ENCODE measurements around the gene KCNT2.
"Not testable (repeated sequence)": the region's sequence is repeated elsewhere in the genome, so short reads cannot be mapped to it uniquely, and the experiment has no call there.

Gene KCNT2

DNA sequence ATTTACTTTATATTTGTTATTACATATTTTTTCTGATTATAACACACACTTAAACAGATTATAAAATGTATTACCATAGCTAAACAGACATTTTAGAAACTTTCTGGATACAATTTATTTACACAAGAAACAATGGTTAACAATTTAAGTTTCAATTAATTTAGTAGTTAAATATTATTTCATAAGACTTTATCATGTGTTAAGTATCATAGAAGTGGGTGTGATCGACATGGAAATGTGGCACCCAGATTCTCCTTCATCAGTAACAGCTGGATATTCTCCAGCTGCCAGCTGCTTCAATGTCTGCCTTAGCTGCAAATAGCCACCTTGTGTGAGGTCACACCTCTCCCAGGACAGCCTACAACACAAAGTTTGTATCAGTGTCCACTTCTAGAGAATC lies 97.8 kb downstream of the KCNT2 start:
- no peak for DNase-seq

DNA sequence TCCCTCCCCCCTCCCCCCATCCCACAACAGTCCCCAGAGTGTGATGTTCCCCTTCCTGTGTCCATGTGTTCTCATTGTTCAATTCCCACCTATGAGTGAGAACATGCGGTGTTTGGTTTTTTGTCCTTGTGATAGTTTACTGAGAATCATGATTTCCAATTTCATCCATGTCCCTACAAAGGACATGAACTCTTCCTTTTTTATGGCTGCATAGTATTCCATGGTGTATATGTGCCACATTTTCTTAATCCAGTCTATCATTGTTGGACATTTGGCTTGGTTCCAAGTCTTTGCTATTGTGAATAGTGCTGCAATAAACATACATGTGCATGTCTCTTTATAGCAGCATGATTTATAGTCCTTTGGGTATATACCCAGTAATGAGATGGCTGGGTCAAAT lies 104.0 kb downstream of the KCNT2 start:
- not testable (repeated sequence) for DNase-seq

DNA sequence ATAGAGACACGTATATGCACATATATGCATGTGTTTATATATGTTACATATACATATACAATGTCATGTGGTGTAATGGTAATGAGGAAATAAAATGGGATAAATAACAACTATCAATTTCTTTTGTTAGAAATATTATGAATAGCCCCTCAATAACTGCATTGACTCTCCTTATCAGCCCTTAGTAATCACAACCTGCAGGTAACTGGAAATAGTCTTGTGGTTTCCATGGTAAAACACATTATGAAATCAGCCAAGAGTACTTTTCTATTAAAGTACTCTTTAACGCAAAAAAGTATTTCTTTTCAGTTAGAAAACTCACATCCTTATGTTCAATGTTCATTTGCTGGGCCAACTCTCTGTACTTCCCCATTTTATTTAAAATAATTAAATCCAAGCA lies 105.8 kb downstream of the KCNT2 start:
- no peak for DNase-seq

DNA sequence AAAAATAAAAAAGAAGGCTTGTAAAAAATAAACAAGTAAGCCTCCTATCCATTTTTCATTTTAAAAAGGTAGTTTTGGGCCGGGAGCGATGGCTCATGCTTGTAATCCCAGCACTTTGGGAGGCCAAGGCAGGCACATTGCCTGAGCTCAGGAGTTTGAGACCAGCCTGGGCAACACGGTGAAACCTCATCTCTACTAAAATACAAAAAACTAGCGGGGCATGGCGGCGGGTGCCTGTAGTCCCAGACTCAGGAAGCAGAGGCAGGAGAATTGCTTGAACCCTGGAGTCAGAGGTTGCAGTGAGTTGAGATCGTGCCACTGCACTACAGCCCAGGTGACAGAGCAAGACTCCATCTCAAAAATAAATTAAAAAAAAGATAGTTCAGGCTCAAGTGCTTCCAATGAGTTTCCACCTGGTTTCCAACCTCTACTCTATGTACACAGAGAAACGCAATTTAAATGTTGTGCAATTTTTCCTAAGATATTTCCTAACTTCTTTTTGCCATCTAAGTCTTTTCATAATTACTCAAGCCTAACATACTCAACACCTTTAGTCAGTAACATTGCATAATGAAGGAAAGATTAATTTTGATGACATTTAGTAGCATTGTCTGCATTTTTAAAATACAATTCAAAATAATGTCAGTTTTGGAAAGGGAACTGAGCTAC lies 106.3 kb downstream of the KCNT2 start:
- no peak for DNase-seq

DNA sequence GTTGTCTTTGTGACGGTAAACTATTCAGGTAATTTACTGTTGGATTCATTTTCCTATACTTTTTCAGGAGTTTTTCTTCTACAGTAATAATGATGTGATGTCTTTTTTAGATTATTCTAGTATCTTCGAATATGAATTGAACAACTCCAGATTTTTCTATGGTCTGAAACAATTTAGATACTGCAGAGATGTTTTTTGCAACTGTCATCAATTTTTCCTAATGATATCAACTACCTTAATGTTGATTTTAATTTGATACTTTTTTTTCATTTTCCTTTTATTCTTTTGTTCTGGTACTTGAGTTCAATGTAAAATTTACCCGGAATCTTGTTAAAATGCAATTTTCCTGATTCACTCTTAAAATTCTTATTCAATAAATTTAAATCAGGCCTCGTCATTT lies 110.4 kb downstream of the KCNT2 start:
- no peak for DNase-seq

DNA sequence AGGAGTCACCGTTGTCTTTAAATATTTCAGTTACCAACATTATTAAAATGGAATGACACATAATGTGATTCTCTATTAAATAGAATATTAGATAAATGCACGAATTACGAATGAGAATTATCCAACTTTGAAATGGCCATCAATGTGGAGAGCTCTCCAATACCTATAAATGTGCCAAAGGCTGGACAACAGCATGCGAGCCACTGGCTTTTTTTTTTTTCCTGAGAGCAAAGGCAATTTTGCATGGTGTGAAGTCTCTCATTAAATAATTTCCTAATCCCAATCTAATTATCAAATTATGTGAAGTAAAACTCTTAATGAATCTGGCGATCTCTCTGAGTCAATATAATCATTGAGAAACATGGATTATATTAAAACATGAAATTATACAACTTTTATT lies 113.5 kb downstream of the KCNT2 start:
- DNase-seq = no peak

DNA sequence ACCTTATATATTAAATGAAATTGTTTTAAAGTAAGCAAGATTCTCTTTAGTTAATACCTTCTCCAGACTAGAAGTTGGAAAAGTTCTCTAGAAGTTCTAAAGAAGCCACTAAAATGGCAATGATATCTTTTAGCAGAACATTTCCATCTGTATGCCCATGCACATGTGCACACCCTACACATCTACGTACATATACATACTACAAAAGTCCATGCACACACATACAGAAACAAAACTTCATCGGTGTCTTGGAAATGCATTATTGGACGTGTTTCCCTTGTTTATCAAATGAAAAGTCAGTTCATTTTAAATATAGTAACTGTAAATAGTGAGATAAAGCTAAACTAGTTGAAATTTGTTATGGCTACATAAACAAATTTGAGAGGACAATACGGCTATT lies 114.4 kb downstream of the KCNT2 start:
- no peak for DNase-seq

DNA sequence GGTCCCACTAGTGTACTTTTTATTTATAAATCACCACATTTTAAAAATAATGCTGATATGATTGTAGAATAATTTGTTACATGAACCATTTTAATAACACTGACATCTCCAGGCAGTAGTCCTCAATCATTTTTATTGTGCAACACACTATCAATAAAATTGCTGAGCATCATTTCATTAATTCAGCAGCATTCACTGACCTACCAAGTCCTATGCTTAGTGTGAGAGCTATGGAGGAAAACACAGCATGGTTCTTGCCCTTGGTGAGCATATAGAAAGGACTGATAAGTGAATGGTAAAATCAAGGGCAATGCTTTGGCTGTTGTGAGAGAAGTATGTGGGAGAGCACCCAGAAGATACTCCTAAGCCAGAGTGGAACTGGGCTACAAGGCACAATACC lies 119.7 kb downstream of the KCNT2 start:
- DNase-seq = no peak

DNA sequence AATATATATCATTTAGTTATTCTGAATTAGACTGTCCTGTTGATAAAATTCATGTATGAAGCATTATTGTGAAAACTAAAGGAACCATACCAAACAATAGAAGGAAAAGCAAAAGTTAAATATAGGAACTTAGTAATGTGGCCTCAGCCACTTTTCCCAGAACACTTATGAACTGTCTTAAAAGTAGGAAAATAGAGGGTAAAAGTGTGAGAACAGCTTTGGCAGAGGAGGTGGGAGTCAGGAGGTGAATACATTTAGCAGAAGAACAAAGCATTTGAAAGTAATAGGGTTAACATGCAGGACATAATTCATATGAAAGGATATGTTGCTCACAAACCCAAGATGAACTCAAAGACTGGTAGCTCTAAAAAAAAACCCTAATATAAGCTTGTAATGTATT lies 121.9 kb downstream of the KCNT2 start:
- DNase-seq = no peak

DNA sequence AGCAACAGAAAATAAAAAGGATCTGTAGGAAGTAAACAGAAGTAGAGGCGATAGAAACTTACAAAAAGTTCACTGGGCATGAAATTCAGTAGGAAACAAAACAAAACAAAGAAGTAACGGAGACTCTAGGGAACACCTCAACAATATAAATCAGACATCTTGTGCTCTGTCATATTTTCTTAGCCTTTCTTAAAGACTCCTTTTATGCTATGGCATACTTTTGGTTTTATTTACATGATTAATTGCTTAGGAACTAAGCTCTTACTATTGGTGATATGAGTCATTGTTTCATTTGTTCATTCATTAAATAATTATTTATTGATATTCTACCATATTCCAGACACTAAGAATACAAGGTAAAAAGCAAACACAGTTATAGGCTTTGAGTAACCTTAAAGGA lies 126.6 kb downstream of the KCNT2 start:
- DNase-seq = no peak

DNA sequence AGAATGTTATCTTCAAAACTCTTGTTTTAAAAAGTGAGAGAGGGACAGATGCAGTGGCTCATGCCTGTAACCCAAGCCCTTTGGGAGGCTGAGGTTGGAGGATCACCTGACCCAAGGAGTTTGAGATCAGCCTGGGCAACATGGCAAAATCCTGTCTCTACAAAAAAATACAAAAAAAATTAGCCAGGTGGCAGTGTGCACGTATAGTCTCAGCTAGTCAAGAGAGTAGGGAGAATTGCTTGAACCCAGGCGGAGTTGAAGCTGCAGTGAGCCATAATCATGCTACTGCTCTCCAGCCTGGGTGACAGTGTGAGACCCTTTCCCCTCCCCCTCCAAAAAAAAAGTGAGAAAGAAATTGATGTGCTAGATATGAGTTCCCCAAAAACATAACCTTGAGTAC lies 131.0 kb downstream of the KCNT2 start:
- DNase-seq = no peak

DNA sequence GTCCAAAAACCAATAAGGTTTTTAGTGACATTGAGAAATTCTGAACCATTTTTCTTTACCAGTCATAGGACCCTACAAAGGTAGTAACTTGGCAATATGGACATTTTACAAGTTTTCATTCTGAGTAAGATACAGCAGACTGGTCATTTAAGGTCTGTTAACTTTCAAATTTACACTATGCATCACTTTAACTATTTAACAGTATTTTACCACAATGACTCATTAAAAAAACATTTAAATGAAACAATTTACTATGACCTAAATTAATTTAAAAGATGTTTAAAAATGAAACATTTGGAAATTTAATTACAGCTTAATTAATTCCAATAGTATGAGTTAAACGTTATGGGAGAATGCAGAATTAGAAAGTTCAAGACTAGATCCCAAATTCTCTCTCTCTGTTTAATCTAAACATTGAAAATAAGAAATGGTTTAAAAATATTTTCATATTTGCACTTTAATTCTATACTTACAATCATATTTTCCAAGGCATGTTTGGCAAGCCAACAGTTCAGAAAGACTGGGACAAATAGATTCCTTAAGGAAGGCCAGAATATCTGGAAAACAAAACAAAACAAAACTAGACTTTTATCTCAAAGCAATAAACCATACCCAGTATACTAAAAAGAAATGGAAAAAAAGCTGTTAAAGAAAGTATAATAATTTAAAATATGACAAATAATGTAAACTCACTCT lies 140.9 kb downstream of the KCNT2 start:
- no peak for DNase-seq

DNA sequence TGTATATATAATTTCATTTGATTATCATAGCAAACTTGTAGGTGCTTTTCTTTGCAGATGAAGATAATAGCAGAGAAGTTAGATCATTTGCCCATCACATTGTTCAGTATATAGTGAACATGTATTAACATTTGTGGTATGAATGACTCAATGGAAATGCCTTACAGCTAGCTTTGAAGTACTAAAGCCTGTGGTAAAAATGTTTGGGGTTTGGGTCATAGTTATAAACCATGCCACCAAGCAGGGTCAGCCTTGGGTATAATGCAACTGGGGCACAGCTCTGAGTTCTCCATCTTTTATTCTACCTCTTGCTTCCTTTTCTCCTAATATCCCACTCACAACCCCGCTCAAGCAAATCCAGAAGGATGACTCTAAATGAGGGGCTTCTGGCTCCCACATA lies 141.6 kb downstream of the KCNT2 start:
- no peak for DNase-seq

DNA sequence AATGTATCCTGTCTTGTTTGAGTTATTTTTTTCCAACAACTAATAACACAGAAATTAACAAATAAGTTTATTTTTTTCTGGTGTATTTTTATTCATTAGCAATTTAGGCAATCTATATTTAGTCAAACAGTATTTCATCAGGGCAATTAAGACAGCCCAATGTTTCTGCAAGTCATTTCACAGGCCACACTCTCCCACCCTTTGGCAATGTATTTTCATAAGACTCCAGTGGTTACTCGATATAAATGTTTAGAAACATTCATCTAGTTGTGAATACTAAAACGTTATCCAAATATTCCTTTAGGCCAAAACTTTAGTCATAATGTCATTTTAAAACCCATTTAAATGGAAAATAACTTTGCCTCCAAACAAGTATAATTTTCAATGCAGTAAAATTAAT lies 142.1 kb downstream of the KCNT2 start:
- no peak for DNase-seq

DNA sequence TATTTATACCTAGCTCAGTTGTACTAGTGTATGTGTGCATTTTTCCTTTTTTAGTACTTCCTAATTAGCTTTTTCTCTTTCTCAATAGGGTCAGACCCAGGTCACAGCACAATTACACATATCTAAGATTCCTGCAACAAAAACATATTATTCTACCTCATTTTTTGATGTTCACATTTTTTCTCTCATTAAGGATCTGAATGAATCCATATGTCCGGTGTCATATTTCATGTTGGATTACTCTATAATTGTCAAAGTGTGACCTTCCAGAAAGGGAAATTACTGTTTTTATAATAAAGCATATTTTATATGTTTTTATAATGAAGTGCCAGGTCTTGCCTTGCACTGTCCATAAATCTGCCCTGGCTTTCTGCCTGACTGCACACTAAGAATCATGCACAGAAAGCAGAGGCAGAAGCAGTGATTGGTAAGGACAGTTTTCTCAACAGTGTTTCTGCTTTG lies 143.7 kb downstream of the KCNT2 start:
- no peak for DNase-seq

DNA sequence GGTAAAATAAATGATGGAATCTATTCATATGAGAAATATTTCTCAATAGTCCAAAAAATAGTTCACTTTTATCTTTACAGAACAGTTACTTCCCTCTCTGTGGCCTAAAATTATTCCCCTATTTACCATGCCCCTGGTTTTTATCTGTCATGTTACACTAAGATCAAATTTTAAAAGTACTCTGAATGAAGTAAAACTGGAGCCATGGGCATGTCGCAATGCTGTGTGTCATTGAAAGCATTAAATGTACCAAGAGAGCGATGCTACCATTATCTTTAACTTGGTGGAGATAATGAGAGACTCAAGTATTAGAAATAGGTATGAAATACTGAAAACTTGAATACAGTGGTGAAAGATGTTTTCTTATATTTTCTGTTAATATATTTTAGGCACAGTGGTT lies 146.2 kb downstream of the KCNT2 start:
- DNase-seq = no peak

DNA sequence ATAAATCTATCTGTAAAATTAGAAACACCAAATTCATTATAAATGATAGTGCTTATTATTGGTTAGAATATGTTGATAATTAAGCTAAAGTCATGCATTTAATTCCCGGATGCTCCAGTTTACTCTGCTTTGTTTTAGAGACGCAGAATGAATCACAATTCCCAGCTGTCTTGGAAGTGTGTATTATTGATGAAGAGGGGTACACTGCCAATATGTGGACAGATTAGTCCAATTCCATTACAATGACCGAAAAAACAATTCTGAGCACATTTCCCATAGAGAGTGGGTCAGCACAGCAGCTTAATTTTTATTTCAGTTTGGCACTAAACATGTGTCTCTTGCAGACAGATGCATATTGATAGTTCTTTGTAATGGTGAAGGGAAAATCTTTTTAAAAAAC lies 146.7 kb downstream of the KCNT2 start:
- no peak for DNase-seq

DNA sequence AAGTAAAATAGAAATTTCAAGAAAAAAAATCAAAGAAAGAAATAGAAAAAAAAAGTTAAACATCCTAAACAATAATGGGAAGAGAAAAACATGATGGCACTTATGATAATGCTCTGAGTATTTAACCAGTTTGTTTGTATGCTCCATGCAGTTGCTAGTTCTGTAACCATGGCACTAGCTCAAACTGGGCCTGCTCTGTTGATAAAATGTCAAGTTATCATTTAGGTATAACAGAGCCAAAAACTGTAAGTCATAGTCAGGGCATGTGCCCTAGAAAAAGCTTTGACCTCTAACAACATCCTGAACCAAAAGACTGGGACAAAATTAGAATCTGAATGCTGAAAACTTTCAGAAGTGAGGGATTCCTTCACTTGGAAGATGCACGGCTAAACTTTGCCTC lies 148.9 kb downstream of the KCNT2 start:
- DNase-seq = no peak

DNA sequence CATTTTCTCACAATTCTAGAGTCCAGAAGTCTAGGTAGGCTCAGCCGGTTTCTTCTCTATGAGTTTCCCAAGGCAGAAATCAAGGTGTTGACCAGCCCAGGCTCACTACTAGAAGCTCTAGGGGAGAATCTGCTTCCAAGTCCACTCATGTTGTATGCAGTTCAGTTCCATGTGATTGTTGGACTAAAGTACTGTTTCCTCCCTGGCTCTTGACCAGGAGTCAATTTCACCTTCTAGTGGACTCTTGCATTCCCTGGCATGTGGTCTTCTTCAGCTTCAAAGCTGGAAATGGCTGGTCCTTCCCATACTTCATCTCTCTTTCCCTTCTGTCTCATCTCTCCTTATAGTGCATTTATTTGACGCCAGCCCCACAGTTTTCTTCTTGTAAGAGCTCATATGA lies 153.4 kb downstream of the KCNT2 start:
- no peak for DNase-seq

DNA sequence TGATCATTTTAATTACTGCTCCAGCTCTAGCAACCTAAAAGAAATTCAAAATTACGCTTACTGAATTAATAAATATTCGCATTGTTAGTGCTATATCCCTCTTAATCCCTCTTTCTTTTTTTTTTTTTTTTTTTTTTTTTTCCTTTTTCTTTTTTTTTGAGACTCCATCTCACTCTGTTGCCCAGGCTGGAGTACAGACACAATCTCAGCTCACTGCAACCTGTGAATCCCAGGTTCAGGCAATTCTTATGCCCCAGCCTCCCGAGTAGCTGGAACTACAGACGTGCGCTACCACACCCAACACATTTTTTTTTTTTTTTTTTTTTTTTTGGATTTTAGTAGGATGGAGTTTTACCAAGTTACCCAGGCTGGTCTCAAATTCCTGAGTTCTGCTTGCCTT lies 157.1 kb downstream of the KCNT2 start:
- DNase-seq = no peak

DNA sequence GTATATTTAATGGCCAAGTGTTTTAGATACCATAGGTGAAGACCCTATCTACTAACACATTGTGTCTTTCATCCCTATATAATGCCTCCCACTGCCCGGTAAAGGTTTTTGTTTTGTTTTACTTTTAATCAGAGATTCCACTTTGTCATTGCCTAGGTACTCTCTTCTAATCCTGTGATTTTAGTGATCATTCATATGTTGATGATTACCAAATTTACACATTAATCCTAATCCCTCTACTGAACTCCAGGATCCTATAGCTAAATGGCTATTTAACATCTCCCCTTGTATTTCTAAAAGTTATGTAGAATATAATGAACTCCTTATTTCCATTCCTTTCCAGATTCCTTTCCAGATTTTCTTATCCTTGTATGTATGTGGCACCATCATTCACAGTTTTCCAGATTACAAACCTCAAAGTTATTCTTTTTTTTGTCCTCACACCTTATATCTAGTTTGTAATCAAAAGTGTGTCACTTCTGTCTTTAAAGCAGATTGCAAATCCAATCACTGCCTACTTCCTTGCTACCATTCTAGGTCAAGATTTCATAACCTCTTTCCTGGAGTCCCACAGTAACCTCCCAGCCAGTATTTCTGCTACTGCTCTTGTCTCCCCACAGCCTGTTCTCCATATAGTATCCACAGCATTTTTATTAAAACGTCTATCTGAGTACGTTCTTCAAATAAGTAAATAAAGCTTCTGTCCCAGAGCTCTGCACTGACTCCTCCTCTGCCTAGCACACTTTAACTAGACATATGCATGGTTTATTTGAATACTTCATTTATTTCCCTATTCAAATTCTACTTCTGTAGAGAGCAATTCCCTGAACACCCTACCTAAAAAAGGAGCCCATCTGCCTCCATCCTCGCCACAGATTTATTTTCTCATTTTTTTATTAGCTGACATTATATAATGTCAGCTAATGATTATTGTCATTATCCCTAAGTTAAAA lies 157.8 kb downstream of the KCNT2 start:
- no peak for DNase-seq

DNA sequence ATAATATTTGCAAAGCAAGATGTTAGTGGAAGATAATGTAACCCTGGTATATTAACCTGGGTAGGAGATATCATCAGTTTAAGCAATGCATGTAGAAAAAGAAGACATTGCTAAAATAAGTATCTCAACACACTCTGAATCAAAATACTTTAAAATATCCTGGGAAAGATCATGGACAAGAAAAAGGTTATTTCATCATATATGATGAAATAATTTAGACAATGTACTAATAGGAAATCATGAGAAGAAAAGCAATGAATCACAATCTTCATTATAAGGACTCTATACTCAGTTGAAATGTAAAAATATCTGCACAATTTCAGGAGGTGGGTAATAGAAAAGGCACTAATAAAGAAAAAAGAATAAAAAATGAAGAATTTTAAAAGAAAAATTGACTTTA lies 158.8 kb downstream of the KCNT2 start:
- no peak for DNase-seq

DNA sequence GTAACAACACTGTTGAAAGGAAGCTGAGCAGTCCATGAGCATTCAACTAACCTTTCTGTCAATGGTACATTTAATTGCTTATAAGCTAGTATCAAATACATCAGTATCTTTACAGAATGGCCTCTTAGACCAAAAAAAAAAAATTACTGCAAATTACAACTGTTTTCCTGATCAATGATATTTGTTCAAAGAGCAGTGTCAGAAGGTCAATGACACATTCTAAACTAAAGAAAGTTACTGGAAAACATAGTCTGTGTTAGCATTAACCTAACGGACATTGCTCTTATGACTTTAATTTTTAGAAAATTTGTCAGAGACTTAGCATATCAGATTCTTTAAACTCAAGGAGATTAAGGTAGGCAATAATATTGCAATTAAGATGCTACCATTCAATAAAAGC lies 162.5 kb downstream of the KCNT2 start:
- DNase-seq = no peak

DNA sequence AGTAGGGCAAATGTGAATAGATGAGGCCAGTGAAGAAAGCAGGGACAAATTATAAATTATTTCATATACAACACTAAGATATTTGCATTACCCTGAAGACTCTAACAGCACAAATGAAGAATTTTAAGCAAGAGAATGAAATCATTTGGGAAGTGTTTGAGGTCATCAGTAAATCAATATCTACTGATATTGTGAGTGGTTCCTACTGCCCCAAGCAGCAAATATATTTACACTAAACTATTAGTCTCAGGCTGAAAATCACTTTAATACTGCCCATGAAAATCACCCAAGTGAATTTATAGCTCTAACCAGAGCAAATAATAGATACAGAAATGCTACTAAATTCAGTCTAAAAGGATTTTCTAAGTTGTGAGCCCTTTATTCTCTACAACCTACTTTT lies 163.6 kb downstream of the KCNT2 start:
- no peak for DNase-seq
